Kidney epithelial cell (primary cell): ENCODE measurements around the gene TMEM190. TPM values are rescaled to one million over a fixed set of nuclear protein-coding genes. Genes with fewer than 3 reads are reported as not detected.

Experiments
- DNase-seq: peaks from one replicate; pipeline ENCODE4 v3.0.0-alpha.2; 2010; ENCODE audit warnings: low read depth
- H3K27me3 ChIP-seq: 2 replicates; pipeline ENCODE4 v1.6.0; 2011; ENCODE audit warnings: low read length; ENCODE audit not compliant: control insufficient read depth, insufficient read depth
- H3K36me3 ChIP-seq: 2 replicates; pipeline ENCODE4 v1.5.1; 2011; ENCODE audit warnings: low read length; ENCODE audit not compliant: control insufficient read depth, insufficient read depth
- H3K4me3 ChIP-seq: 2 replicates; pipeline ENCODE4 v1.5.1; 2011; ENCODE audit warnings: low read depth, mild to moderate bottlenecking, control low read depth, low read length
- CTCF ChIP-seq: IDR thresholded peaks from 2 replicates; pipeline ENCODE4 v1.5.1; 2011; ENCODE audit warnings: mild to moderate bottlenecking, moderate library complexity, low read length, control low read depth, inconsistent platforms; ENCODE audit not compliant: insufficient read depth, poor library complexity, severe bottlenecking
- total RNA-seq: library from RNA; depleted of rRNA; stranded (reverse); fragments of >200 nt; gene quantifications from 2 replicates; pipeline ENCODE4 v1.2.3, GENCODE V29; 2015

The TMEM190 gene
- total RNA-seq, 1 donor from 2014 or later: not detected

- Histone ChIP-seq H3K36me3 (no peaks in the 10 kb centered on the region), H3K4me3 (no peak overlapping the region), H3K27me3 (peaks cover 7% of the 10 kb centered on the region)
- no peak for TF ChIP-seq CTCF
- DNase-seq: no peak
Observed at GRCh38 chr19:55373306-55373992, 3.2 kb upstream of the TMEM190 start.

- Histone ChIP-seq H3K27me3 (peaks cover 7% of the 10 kb centered on the region), H3K4me3 (no peak overlapping the region), H3K36me3 (no peaks in the 10 kb centered on the region)
- TF ChIP-seq CTCF: no peak
- no peak for DNase-seq
Observed at GRCh38 chr19:55373993-55374757, 2.5 kb upstream of the TMEM190 start.

GRCh38 chr19:55377356-55378131 lies 918 bp downstream of the TMEM190 start:
- no peaks in the 10 kb centered on the region for H3K36me3 ChIP-seq
- peaks cover 7% of the 10 kb centered on the region for H3K27me3 ChIP-seq
- no peak overlapping the region for H3K4me3 ChIP-seq
- no peak for DNase-seq
- TF ChIP-seq CTCF: no peak

- peaks cover 7% of the 10 kb centered on the region for H3K27me3 ChIP-seq
- DNase-seq: no peak
- H3K36me3 ChIP-seq: no peaks in the 10 kb centered on the region
- H3K4me3 ChIP-seq: no peak overlapping the region
- TF ChIP-seq CTCF: no peak
Observed at GRCh38 chr19:55379174-55379573, 2.5 kb downstream of the TMEM190 start.

- TF ChIP-seq CTCF: no peak
- Histone ChIP-seq H3K4me3 (no peak overlapping the region), H3K36me3 (no peaks in the 10 kb centered on the region), H3K27me3 (peaks cover 7% of the 10 kb centered on the region)
- DNase-seq: no peak
Observed at GRCh38 chr19:55382013-55382412, 5.4 kb downstream of the TMEM190 start.
